Lung (tissue), 12 donors: ENCODE results near the gene ERC2. TPM values are rescaled to one million over a fixed set of nuclear protein-coding genes. Genes with fewer than 3 reads are reported as not detected.

Experiments used
- ATAC-seq: fragments of 200-7000 bp; cut with Tn5 transposase; one replicate; pipeline ENCODE4 v1.9.1; 2020; ENCODE audit warnings: moderate number of reproducible peaks; ENCODE audit not compliant: insufficient read depth, low FRiP score
- DNase-seq, 3 donors: peaks; one replicate each; pipeline ENCODE4 v3.0.0-alpha.2; 2013 to 2017
- H3K27ac ChIP-seq, 2 donors: one replicate each; pipeline ENCODE4 v1.5.1; 2013; ENCODE audit warnings: mild to moderate bottlenecking in 2 of 2, moderate library complexity in 2 of 2, control low read depth in 1 of 2, inconsistent platforms in 1 of 2, low read depth in 1 of 2, low read length in 1 of 2
- H3K27me3 ChIP-seq, 3 donors: one replicate each; pipeline ENCODE4 v1.5.1; 2013; ENCODE audit warnings: low read length in 2 of 3; ENCODE audit not compliant: control insufficient read depth in 3 of 3, insufficient read depth in 3 of 3
- H3K36me3 ChIP-seq, 4 donors: one replicate each; pipeline ENCODE4 v1.5.1; 2013; ENCODE audit warnings: low read length in 4 of 4, mild to moderate bottlenecking in 1 of 4, moderate library complexity in 1 of 4; ENCODE audit not compliant: control insufficient read depth in 4 of 4, insufficient read depth in 4 of 4
- H3K4me1 ChIP-seq, 5 donors: one replicate each; pipeline ENCODE4 v1.5.1; 2013; ENCODE audit warnings: low read length in 5 of 5, mild to moderate bottlenecking in 2 of 5, moderate library complexity in 1 of 5; ENCODE audit not compliant: control insufficient read depth in 5 of 5, insufficient read depth in 5 of 5
- H3K4me3 ChIP-seq: one replicate; pipeline ENCODE4 v1.5.1; 2013; ENCODE audit warnings: mild to moderate bottlenecking, control low read depth, moderate library complexity
- H3K9ac ChIP-seq, 2 donors: one replicate each; pipeline ENCODE4 v1.5.1; 2013; ENCODE audit warnings: low read length in 2 of 2, control low read depth in 1 of 2; ENCODE audit not compliant: insufficient read depth in 1 of 2
- H3K9me3 ChIP-seq, 4 donors: one replicate each; pipeline ENCODE4 v1.5.1; 2013; ENCODE audit warnings: low read length in 3 of 4, mild to moderate bottlenecking in 1 of 4, moderate library complexity in 1 of 4; ENCODE audit not compliant: control insufficient read depth in 4 of 4, insufficient read depth in 3 of 4
- WGBS, 2 donors: extraction: QIAGEN DNeasy Blood & Tissue Kit; methylation state at CpG; one replicate each; pipeline ENCODE4 v1.1.7; 2013; 5-methylcytosine and 5-hydroxymethylcytosine counted together
- polyA plus RNA-seq, 2 donors: library from polyadenylated mRNA; stranded (reverse); fragments of 200-250 nt; gene quantifications; one replicate each; pipeline ENCODE4 v1.2.1, GENCODE V29; 2013
- total RNA-seq, 2 donors: library from RNA; depleted of rRNA in 1 of 2; stranded (reverse); fragments of >200 nt in 1 of 2; gene quantifications; one replicate each; pipeline ENCODE4 v1.2.1, GENCODE V29; 2014 to 2021
- TF ChIP-seq, protein P1 (sequence below): IDR thresholded peaks from 2 replicates; pipeline ENCODE4 v1.5.1; 2012; ENCODE audit warnings: mild to moderate bottlenecking; ENCODE audit errors: control extremely low read depth, extremely low read depth
- donor health status: control.
- donor health status: control.
- donor health status: Bipolar disorder and iron deficiency.
- donor health status: healthy.
- donor health status: DM: yes; HTN: yes; CAD: no.

Gene ERC2
- total and polyA plus RNA-seq, 4 donors = 0.20 to 3.5 (median 0.97) TPM

DNA sequence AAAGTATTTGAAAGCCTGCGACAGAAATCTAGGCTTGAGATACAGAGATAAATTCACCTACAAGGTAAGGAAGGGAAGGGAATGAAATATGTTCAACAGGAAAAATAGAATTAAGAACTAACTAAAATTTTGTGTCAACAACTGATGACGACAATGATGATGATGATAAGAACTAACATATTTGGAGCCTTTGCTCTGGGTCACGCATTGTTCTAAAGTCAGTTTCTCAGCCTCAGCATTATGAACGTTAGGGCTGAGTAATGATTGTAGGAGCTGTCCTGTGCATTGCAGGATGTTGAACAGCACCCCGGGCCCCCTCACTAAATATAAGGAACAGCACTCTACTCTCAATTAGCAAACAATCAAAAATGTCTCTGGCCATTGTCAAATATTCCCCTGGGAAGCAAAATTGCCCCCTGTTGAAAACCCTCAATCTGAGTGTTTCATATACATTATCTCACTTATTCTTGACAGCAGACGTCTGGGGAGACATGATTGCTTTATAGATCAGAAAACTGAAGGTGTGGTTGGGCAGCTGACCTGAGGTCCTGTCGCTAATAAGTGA, 88.5 kb downstream of the ERC2 start:
- no peak overlapping the region for H3K4me3 ChIP-seq
- H3K36me3 ChIP-seq = no peaks in the 10 kb centered on the region
- DNase-seq (no peak), ATAC-seq (no peak)
- H3K27ac ChIP-seq = no peak overlapping the region
- peaks cover 0 to 7% (median 2%) of the 10 kb centered on the region in 4 donors for H3K9me3 ChIP-seq
- H3K9ac ChIP-seq = no peak overlapping the region
- TF ChIP-seq, protein P1, sequence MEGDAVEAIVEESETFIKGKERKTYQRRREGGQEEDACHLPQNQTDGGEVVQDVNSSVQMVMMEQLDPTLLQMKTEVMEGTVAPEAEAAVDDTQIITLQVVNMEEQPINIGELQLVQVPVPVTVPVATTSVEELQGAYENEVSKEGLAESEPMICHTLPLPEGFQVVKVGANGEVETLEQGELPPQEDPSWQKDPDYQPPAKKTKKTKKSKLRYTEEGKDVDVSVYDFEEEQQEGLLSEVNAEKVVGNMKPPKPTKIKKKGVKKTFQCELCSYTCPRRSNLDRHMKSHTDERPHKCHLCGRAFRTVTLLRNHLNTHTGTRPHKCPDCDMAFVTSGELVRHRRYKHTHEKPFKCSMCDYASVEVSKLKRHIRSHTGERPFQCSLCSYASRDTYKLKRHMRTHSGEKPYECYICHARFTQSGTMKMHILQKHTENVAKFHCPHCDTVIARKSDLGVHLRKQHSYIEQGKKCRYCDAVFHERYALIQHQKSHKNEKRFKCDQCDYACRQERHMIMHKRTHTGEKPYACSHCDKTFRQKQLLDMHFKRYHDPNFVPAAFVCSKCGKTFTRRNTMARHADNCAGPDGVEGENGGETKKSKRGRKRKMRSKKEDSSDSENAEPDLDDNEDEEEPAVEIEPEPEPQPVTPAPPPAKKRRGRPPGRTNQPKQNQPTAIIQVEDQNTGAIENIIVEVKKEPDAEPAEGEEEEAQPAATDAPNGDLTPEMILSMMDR = no peak
- no peaks in the 10 kb centered on the region for H3K4me1 ChIP-seq
- no peaks in the 10 kb centered on the region for H3K27me3 ChIP-seq
- 65 to 67% methylated on average over 7 of the region's 7 CpGs for WGBS, 2 donors

DNA sequence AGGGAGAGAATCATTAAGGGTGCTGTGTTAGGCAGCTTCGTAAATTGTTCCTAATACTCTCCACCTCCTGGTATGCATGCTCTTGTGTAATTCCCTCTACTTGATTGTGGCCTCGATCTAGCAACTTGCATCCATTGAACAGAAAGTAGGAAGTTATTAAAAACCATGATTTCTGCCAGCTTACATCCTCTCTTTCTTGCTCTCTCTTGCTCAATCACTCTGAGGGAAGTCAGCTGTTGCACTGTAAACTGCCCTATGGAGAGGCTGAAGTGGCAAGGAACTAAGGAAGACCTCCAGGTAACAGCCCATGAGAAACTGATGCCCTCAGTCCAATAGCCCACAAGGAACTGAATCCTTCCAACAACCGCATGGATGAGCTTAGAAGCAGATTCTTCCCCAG, 92.6 kb downstream of the ERC2 start:
- Histone ChIP-seq H3K4me3 (no peak overlapping the region), H3K4me1 (peaks cover 0 to 3% (median 0%) of the 10 kb centered on the region in 5 donors), H3K27ac (no peak overlapping the region), H3K36me3 (no peaks in the 10 kb centered on the region), H3K27me3 (no peaks in the 10 kb centered on the region), H3K9me3 (peaks cover 0 to 7% (median 2%) of the 10 kb centered on the region in 4 donors), H3K9ac (no peak overlapping the region)
- DNase-seq = peak in 1 of 3 donors; percentile 2
- TF ChIP-seq, protein P1 = no peak
- WGBS, 2 donors = 51 to 67% methylated on average over 3 of the region's 3 CpGs
- ATAC-seq = no peak

DNA sequence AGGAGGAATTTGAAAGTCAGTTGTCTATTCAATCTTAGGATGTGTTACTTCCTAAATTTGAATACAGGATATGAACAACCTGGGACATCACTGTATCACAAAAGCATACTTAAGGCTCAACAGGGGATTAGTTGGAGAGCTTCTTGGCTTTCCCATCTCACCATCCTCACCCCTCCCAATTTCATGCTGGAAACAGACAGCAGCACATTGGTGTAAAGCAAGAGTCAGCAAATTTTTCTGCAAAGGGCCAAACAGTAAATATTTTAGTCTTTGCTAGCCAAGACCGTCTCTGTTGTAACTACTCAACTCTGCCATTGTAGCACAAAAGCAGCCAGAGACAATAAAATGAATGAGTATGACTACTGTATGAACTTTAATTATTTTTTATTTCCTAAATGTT, 94.9 kb downstream of the ERC2 start:
- H3K9me3 ChIP-seq = peaks cover 0 to 7% (median 2%) of the 10 kb centered on the region in 4 donors
- no peak overlapping the region for H3K27ac ChIP-seq
- TF ChIP-seq, protein P1 = no peak
- DNase-seq = peak in 2 of 3 donors; percentile 11 to 34
- no peak overlapping the region for H3K9ac ChIP-seq
- no peak overlapping the region for H3K4me3 ChIP-seq
- 75 to 82% methylated on average over 1 of the region's 1 CpG for WGBS, 2 donors
- peaks cover 0 to 3% (median 0%) of the 10 kb centered on the region in 5 donors for H3K4me1 ChIP-seq
- no peaks in the 10 kb centered on the region for H3K27me3 ChIP-seq
- ATAC-seq = no peak
- H3K36me3 ChIP-seq = no peaks in the 10 kb centered on the region
